Measurements from ENCODE around the gene CACNA1C. TPM values are rescaled to one million over a fixed set of nuclear protein-coding genes. Genes with fewer than 3 reads are reported as not detected.

The CACNA1C gene
- total RNA-seq, 1 experiment from 2014 or later = 1.1 TPM

GRCh38 chr12:2338991-2339431 lies 286.2 kb downstream of the CACNA1C start:
- no peak for DNase-seq
- Histone ChIP-seq H3K18ac (ENCODE audit: insufficient read length, low read depth, low read length) (no peak overlapping the region), H3T11ph (ENCODE audit: low read length) (no peak overlapping the region), H3K79me2 (ENCODE audit: insufficient read depth, low read length) (no peaks in the 10 kb centered on the region), H3K23ac (ENCODE audit: insufficient read length, low read depth, low read length) (no peak overlapping the region), H3K9me3 (ENCODE audit: control insufficient read depth, low read depth, low read length) (no peaks in the 10 kb centered on the region), H2BK120ac (ENCODE audit: low read depth, low read length, poor library complexity, severe bottlenecking) (no peak overlapping the region), H3K4ac (ENCODE audit: low read depth, low read length) (no peak overlapping the region), H4K20me1 (ENCODE audit: control insufficient read depth, insufficient read depth, insufficient read length) (no peaks in the 10 kb centered on the region), H2BK20ac (ENCODE audit: low read depth, low read length, poor library complexity, severe bottlenecking) (no peak overlapping the region), H3K23me2 (ENCODE audit: insufficient read length, low read depth, low read length, poor library complexity, severe bottlenecking) (no peaks in the 10 kb centered on the region), H3K79me1 (ENCODE audit: insufficient read depth, low read depth, low read length, poor library complexity, severe bottlenecking) (no peaks in the 10 kb centered on the region), H3K9ac (ENCODE audit: extremely low read depth, insufficient read length, low read length) (no peak overlapping the region), H4K8ac (replicated peaks; ENCODE audit: insufficient read length, low read depth, low read length) (no peak overlapping the region), H3K27me3 (ENCODE audit: insufficient read depth, low read length) (no peaks in the 10 kb centered on the region), H2BK5ac (ENCODE audit: insufficient read length, low read length) (no peak overlapping the region), H2AK5ac (ENCODE audit: insufficient read length, low read length) (no peak overlapping the region), H2BK12ac (ENCODE audit: insufficient read length, low read depth, low read length) (no peak overlapping the region), H4K5ac (ENCODE audit: insufficient read length, low read depth, low read length) (no peak overlapping the region), H2AFZ (ENCODE audit: low read length) (no peak overlapping the region), H3K56ac (ENCODE audit: insufficient read length, low read depth, low read length) (no peak overlapping the region), H3K14ac (ENCODE audit: insufficient read depth, low read length) (no peak overlapping the region), H2BK15ac (ENCODE audit: low read depth, low read length) (no peak overlapping the region), H3K4me1 (ENCODE audit: insufficient read depth, low read length) (peaks cover 7% of the 10 kb centered on the region; the same call in 1 of the 2 replicates), H4K91ac (ENCODE audit: insufficient read length, low read depth, low read length) (no peak overlapping the region), H3K27ac (ENCODE audit: insufficient read length, low read depth, low read length) (no peak overlapping the region), H3K4me2 (ENCODE audit: insufficient read depth, insufficient read length, low read length) (no peak overlapping the region)
- no peak for TF ChIP-seq CTCF (conservative IDR thresholded peaks at IDR 0.05)
- WGBS (ENCODE audit: extremely low coverage, insufficient read length, low lambda C conversion rate) = no CpG with 5 or more reads among the region's 5 CpGs
- Mint-ChIP-seq H3K9me3 (no peaks in the 10 kb centered on the region), H3K4me1 (peaks cover 22 to 24% of the 10 kb centered on the region in 2 experiments), H3K27ac (no peak overlapping the region), H3K36me3 (ENCODE audit: insufficient read depth in 1 of 3, low read depth in 3 of 3) (no peaks in the 10 kb centered on the region; a peak in 1 of 7 replicates), H3K27me3 (ENCODE audit: low read depth) (peaks cover 3% of the 10 kb centered on the region; the same call in 1 of the 2 replicates), H3K4me3 (no peak overlapping the region)

Data from H9 (cell line).